HG03064 (cell line): ENCODE data around the gene GAST.

Experiments
- ATAC-seq: cut with Tn5 transposase; IDR thresholded peaks from one replicate; pipeline ENCODE4 v1.9.1; 2021; ENCODE audit warnings: low read depth; ENCODE audit not compliant: unreplicated experiment

Gene GAST

DNA sequence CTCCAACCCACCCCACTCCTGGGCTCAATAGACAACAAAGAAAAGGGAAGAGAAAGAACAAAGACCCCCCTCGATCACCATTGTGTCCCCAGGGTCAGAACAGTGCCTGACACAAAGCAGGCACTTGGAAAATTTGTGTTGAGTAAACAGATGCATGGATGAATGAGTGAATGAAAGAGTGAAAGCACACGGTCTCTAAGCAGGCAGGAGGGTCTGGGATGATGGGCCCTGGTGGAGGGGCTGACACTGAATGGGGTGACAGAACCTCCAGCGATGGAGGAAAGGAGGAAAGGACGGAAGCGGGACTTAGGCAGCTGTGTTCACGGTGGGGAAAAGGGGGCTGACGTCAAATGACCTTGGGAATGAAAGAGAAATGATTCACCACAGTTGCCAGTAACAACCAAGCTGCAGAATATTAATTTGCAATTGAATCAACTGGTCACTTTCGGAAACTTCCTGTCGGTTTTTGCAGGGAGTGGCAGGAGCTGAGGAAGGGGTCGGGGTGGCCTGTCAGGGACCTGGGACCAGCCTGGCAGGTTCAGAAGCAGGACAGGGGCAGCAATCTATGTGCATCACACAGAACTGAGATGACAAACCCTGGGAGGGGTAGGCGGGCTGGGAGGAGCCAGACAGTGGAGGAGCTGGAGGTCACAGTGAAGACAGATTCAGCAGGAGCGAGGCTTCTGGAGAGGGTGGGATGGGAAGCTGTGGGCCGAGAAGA, 6.7 kb upstream of the GAST start:
- ATAC-seq: no peak

DNA sequence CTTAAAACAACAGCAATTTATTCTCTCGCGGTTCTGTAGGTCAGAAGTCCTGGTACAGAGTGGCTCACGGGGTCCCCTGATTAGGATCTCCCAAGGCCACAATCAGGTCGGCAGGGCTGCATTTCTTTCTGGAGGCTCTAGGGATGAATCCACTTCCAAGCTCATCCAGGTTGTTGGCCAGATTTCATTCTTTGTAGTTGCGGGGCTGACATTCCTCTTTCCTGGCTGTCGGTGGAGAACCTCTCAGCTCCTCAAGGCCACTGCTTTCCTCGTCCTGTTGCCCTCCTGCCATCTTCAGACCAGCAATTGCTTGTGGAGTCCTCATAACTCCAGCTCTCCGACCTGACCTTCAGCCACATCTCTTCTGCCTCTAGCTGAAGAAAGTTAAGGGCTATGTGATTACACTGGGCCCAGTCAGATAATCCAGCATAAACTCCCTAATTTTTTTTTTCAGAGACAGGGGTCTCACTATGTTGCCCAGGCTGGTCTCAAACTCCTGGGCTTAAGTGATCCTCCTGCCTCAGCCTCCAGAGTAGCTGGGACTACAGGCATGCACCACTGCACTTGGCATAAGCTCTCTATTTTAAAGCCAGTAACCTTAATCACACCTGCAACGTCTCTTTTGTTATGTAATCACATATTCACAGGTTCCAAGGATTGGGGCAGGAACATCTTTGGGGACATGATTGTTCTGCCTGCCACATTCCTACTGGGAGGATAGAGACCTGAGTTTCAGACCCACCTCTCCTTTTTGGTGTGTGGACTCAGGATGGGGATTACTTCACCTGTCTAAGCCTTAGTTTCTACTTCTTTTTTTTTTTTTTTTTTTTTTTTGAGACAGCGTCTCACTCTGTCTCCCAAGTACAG, 4.1 kb upstream of the GAST start:
- no peak for ATAC-seq

GRCh38 chr17:41710472-41711090, 1.6 kb upstream of the GAST start:
- ATAC-seq: no peak

GRCh38 chr17:41717408-41718286, 5.5 kb downstream of the GAST start:
- ATAC-seq: no peak

- no peak for ATAC-seq
Observed at GRCh38 chr17:41718287-41718645, 6.1 kb downstream of the GAST start.

GRCh38 chr17:41722231-41722630, 10.1 kb downstream of the GAST start:
- ATAC-seq: no peak

- ATAC-seq: no peak
Observed at GRCh38 chr17:41723801-41724475, 11.8 kb downstream of the GAST start.

DNA sequence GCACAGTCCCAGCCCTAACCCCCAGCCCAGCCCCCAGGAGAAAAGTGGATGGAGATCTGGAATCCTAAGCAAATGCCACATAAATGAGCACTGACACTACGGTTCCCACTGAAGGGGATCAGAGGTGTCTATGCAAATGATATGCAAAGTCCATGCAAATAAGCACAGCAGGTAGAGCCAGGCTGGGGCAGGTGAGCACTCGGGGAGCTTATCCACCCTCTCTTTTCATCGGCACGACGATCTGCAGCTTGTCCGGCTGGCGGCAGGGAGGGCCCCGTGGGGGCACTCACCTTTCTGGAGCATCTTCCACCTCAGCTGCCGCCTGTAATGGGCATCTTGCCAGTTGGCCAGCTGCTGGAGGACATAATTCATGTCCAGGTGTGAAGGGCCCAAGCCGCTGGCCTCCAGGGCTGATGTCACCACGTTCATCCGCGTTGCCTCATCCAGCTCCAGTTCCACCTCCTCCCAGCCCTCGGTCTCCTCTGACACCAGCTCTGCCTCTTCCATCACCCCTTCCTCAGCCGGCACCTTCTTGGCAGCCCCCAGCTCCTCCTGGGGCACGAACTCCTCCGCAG, 12.4 kb downstream of the GAST start:
- no peak for ATAC-seq

DNA sequence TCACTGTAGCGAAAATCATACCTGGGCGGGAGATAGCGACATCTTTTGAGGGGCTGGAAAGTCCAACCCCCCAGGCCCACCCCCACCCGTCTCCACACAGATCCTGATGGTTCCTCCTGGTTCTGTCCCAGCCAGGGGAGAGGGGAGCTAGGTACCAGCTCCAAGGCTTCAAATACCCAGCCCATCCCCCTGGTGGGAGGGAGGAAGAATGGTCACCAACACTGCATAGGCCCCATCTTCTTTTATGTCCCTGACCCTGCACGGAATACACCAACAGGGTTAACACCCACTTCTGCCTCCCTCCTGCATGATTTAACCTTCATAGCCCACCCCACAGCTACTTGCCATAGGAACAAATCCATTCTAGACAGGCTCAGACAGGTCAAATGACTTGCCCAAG, 13.0 kb downstream of the GAST start:
- no peak for ATAC-seq

DNA sequence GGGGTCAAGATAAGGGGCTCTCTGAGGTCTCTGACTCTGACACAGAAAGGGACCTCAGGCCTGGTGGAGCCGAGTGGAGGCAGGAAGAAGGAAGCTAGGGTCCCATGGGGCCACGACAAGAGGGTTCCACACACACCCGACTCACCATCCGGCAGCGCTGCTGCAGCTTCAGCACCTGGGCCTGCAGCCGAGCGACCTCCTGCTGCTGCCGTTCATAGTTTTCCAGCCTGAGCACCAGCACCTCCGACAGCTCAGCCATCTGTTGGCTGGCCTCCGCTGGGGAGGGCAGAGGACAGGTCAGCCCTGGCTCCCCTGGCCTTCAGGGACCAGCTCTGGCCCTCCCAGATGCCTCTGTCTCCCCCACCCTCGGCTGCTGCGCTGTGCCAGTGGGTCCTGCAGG, 15.9 kb downstream of the GAST start:
- no peak for ATAC-seq

DNA sequence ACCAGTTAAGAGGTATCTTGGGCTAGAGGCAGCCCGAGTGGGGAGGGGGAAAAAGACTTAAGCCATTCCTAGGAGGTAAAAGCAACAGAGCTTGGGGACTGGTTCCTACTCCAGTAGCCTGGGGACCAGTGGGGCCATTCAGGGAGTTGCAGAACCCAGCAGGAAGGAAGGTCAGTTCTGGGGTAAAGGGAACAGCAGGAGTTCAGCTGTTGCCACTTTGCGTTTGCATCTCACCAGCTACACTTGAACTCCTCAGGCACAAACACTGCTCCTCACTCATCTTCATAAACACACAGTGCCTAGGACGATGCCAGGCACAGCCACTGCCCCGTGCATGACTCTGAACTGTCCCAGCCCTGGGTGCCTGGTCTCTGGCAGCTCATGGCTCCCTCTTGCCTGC, 18.3 kb downstream of the GAST start:
- ATAC-seq: no peak

DNA sequence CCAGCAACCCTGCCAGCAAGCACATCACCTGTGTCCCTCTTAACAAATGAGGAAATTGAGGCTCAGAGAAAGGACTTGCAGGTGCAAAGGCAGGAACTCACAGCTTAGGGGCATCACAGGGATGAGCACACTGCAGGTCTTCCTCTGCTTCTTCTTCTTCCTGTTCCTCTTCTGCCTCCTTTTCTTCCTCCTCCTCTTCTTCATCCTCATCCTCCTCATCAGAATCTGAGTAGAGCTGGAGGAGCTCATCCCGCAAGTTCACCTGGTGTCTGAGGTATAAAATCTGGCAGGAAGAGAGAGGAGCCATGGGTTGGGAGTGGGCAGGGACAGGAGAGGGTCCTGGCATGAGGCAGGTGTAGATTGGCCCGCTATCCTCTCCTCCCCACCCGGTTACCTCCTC, 19.7 kb downstream of the GAST start:
- ATAC-seq: no peak

DNA sequence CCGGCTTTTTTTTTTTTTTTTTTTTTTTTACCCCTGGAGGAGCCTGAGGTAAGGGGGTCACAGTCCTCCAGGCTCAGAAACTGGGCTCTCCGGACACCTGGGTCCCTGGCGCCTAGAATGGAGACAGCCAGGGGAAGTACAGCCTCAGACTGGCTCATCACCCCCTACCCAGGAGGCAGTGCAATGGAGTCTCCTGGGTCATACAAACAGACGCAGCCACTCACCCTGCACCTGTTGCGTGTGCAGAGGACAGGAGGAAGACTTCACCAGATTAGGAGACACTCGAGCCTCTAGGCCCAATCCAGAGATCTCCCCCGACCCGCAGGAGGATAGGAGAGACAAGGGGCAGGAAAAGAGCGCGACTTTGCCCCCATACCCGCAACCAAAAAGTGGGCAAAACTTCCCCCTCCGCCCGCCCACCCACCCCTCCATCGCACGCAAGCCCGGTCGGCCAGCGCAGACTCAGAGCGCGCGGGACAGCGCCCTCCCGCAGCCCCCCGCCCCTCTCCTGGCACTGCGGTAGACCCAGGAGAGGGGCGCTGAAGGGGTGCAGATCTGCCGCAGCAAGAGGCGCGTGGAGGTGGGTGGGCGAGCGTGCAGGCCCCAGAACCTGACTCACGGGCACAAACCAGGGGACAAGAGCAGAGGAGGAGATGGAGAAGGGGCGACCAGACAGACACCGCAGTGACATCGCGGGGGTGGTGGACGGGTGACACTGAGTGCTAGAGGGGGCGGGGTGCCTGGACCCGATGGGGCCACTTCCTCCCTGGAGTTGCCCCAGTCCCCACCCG, 21.4 kb downstream of the GAST start:
- no peak for ATAC-seq

DNA sequence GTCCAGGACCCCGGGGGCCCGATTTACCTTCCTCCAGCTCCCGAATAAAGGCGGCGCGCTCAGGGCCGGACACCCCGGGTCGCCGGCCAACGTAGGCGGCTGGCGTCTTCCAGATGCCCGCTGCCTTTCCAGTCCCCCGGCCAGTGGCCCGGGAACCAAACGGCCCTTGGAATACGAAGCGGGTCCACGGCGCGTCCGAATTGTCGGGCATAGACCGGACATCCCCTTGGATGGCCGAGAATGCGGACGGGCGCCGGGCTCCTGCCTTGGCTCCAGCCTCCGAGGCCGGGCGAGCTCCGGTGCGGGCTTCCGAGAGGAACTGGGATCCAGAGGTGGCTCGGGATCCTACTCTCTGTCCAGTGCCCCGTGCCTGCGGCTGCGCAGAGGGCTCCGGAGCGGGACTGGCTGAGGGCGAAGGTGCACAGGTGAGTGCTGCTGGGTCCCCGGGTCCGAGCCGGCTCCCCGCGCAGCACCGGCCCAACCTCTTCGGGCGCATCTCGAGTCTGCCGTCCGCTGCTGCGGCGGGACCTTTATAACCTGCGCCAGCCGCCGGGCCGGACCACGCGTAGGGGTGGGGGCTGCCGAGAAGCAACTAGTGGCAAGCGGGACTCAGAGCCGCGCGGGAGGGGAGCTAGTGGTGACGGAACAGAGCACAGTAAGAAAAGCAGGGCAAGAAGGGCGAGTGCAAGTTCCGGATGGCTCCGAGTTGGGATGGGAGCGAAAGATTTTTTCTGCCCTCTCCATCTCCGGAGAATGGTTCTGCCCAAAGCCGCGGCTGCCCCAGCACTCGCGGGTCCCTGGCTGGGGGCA, 22.2 kb downstream of the GAST start, which contains the start of gene HAP1:
HAP1 (minus strand) TSS at position 505 of the 810 bp plus-strand sequence; CDS start at position 496, 9 bp downstream.
- ATAC-seq: no peak

- ATAC-seq: no peak
Observed at GRCh38 chr17:41734949-41735313, 22.8 kb downstream of the GAST start.

- no peak for ATAC-seq
Observed at GRCh38 chr17:41735744-41736143, 23.6 kb downstream of the GAST start.

DNA sequence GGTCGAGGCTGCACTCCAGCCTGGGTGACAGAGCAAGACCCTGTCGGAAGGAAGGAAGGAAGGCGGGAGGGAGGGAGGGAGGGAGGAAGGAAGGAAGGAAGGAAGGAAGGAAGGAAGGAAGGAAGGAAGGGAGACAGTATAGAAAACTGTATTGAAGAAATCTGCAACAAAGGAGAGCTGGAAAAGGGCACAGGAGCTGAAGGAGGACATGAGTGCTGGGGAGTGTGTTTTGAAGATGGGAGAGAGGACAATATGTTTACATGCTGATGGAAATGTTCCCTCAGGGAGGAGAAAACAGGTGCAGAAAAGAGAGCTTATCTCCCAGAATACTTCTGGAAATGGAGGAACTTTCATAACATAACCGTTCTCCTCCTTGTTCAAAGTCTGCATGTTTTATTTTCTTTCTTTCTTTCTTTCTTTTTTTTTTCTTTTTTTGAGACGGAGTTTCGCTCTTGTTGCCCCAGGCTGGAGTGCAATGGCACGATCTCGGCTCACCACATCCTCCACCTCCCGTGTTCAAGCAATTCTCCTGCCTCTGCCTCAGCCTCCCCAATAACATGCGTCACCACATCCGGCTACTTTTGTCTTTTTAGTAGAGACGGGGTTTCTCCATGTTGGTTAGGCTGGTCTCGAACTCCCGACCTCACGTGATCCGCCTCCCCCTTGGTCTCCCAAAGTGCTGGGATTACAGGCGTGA, 25.0 kb downstream of the GAST start:
- no peak for ATAC-seq

GRCh38 chr17:41737680-41738023, 25.5 kb downstream of the GAST start:
- ATAC-seq: no peak
